Stimulated activated CD8-positive, alpha-beta memory T cell treated with anti-CD3 and anti-CD28 coated beads, Interleukin-4, amount 100 ng/mL, for 1 hour (primary cell): ENCODE measurements around the gene CTPS1.
A peak's percentile ranks its signal among the peaks of the same experiment; 100 is the strongest.

Experiments
- DNase-seq, 2 donors: peaks; one replicate each; pipeline ENCODE4 v3.0.0-alpha.2; 2020; ENCODE audit warnings: low read depth in 2 of 2, low spot score in 1 of 2

Gene CTPS1

DNA sequence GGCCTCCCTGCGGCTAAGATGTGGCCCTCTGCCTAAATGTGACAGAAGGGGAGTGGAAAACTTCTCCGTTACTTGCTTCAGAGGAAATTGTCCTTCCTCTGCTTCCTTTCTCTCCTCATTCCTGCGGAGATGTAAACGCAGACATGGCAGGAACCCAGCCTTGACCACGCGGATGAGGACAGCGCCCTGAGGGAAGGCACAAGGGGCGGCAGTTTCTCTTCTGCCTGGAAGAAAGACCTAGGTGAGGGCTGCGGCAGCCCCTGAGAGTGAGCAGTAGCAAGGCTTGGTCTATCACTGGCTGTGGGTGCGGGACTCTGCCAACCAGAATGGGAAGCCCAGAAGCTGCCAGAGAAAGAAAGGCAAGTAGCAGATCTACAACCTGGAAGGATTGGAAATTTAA lies 14.0 kb upstream of the CTPS1 start:
- no peak for DNase-seq

GRCh38 chr1:40966417-40966816 lies 13.1 kb upstream of the CTPS1 start:
- DNase-seq = no peak

- DNase-seq = no peak
Measured at GRCh38 chr1:40969445-40969844, 10.1 kb upstream of the CTPS1 start.

DNA sequence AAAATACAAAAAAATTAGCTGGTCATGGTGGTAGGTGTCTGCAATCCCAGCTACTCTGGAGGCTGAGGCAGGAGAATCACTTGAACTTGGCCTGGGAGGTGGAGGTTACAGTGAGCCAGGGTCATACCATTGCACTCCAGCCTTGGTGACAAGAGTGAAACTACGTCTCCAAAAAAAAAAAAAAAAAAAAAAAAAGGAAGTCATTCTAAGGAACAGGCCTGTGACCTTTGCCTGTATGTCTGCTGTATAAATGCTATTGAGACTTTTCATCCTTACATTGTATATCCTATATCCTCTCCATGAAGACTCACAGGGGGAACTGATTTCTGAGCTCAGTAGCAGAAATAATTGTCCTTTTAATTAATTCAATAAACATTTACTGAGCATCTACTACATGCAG lies 7.5 kb upstream of the CTPS1 start:
- DNase-seq = no peak

- no peak for DNase-seq
Measured at GRCh38 chr1:40973912-40974311, 5.6 kb upstream of the CTPS1 start.

GRCh38 chr1:40974945-40975344 lies 4.6 kb upstream of the CTPS1 start:
- no peak for DNase-seq

DNA sequence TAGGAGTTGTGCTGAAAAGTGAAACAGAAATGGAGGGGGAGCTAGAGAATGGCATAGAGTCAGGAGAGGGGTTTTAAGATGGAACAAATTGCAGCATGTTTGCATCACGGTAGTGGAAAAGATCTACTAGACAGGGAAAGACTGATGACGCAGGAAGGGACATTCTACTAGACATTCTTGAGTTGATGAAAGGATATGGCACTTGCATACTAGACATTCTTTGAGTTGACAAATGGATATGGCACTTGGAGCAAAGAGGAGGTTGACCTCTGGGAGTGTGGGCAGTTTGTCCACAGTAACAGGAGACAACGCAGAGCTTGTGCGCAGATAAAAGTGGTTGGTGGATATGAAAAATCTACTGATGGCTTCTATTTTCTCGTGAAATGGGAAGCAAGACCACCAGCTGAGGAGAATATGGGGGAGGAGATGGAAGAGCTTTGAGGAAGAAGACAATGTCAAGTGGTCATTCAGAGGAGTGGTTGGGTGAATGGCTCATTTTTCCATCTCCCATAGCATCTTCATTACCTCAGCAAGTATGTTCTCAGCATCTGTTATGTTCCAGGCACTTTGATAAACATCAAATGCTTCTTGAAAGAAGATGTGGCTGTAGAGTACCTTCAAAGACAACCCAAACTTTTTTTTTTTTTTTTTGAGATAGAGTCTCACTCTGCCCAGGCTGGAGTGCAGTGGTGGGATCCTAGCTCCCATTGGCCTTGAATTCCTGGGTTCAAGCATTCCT lies 2.4 kb upstream of the CTPS1 start:
- DNase-seq = no peak

DNA sequence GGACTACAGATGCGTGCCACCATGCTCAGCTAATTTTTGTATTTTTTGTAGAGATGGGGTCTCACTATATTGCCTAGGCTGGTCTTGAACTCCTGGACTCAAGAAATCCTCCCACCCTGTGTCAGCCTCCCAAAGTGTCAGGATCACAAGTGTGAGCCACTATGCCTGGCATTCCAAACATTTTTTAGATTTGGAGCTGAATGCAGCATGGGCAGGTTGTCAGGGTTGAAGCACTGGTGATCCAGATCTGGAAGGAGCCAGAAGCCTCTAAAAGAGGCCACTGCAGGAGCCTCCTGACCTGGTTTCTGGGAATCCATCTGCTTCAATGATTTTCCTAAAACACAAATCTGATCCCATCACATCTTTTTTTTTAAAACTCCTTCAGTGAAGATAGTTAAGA lies 1.8 kb upstream of the CTPS1 start:
- no peak for DNase-seq

DNA sequence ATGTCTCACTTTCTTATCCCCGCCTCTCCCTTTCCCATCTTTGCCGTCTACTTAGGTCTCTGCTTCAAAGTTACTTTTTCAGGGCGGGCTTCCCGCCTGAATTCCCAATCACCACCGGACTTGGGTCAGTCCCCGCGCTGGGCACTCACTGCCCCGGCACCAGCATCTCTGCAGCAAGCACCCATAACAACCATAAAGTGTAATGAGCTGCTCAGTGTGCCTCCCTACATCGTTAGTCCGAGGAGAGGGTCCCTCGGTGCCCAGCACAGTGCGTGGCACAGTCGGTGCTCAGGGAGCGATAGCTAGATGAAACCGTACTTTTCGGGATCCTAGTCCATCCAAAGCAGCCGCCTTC lies 633 bp upstream of the CTPS1 start:
- no peak for DNase-seq

GRCh38 chr1:40980068-40980452 lies 564 bp downstream of the CTPS1 start:
- DNase-seq = no peak

DNA sequence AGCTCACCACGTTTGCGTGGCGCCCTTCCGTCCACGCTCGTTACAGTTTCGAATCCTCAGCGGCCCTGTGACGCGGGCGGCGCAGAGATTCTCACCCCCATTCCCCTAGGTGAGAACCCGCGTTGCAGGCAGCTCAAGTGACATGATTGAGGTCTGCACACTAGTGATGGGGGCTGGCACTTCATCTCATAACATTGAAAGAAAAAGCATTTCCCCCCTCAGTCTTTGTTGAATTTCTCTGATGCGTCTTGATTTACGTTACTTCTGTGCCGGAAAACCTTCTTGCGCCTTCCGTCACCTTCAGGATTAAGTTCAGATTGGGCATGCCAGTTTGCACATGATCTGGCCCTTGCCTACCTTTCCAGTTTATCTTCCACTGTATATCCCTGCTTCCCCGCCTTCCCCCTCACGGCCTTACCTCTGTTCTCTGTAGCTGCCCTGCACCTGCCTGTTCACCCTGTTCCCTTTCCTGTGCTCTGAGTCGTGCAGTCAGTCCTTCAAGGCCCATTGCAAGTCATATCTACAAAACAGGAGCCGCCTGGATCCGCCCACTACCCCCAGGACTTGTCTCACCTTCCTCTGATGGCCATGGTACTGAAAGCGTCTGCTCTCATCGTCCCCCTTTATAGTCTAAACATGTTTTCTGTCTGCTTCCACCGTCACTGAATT lies 1.1 kb downstream of the CTPS1 start:
- DNase-seq = peak in 1 of 2 donors; percentile 18

DNA sequence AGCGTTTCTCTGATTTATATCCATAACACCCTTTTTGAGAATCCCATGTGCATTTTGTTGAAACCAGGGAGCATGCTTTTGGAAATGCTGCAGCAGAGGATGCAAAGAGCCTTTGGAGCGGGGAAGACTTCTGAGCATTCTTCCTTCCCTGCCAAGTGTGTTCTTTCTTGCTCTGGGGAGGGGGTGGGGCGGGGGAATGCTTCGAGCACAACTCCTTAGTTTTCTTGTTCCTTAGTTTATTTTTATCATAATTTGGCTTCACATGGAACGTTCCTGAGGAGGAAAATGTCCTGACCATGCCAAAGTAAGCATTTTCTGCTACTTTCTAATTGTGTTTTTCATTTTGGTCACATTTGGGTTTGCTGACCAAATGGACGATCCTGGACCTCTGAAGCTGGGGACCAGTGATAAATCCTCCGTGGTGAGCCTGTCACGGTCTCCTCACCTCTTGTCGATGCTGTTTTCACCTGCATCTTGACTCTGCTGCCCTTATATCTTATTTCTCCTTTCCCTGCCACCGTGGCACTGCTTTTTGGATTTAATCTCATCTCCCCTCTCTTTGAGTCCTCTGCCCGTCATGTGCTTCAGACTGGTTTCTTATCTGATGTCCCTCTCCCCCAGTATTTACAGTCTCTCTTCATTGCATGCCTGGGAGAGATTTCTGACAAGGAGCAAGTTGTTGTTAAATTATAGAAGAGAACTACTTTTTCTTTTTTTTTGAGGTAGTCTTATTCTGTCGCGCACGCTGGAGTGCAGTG lies 2.4 kb downstream of the CTPS1 start:
- DNase-seq = no peak

DNA sequence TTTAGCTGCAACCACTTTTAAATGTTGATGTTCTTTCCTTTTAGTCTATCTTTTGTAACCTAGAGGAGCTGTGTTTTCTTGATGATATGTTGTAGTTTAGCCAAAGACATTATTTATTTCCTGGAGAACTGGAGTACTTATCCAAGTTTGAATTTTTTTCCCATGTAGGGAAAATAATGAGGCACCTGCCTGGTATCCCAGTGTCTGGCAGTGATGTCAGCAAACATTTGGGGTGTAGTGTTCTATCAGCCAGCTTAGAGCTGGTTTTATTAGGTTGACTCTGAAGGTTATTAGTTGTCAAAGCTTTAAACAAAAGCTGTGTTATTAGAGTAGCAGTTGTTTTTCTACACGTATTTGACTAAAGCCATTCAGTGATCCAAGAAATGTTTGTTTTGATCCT lies 3.2 kb downstream of the CTPS1 start:
- no peak for DNase-seq

- DNase-seq = no peak
Measured at GRCh38 chr1:40983286-40983685, 3.8 kb downstream of the CTPS1 start.

DNA sequence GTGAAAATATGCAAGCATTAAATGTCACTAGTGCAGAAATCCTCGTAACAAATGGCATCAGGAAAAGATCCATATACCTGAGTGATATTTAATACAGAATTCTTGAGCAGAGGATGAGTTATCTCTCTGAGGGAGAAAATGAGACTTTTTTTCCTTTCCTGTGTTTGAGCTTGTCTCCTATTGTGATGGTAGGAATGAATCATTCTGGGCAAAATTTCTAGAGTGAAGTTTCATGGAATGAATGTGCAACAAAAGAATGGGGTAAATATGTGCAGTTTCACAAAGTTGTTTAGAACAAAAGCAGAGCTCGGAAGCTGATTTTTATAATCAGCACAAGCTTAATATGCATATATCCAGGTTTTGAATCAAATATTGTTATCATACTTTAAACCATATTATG lies 4.6 kb downstream of the CTPS1 start:
- no peak for DNase-seq

DNA sequence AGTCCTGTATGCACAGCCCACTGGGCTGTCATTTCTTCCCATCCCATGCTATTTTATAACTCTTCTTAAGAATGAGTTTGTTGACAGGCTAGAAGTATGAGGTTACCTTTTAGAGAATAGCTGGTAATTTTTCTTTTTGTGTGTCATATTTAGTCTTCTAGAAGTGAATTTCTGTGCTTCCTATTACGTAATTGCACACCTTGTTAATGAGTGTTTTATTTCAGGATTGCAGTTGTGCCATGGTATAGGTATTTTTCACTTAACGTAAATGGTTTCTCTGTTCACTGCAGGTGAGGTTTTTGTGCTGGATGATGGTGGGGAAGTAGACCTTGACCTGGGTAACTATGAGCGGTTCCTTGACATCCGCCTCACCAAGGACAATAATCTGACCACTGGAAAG lies 5.0 kb downstream of the CTPS1 start:
- no peak for DNase-seq

- DNase-seq = no peak
Measured at GRCh38 chr1:40985161-40985560, 5.7 kb downstream of the CTPS1 start.

GRCh38 chr1:40985875-40986274 lies 6.4 kb downstream of the CTPS1 start:
- DNase-seq = no peak

DNA sequence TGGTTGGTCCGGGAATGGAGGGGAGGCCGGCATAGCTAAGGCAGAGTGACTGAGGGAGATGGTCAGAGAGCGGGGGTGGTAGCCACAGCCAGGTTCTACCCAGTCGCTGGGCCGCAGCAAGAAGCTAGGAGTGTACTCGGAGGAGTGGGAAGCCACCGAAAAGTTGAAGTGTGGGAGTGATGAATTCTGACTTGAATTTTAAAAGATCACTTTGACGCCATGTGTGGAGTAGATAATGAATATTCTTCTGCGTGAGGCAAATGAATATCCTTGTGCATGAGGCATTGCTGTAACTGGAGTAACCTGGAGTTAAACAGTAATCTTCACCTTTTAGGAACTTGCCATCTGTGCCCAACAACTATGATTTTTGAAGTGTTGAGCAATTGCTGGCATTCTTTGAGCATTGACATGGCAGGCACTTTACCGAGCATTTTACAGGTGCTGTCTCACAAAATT lies 6.9 kb downstream of the CTPS1 start:
- no peak for DNase-seq

DNA sequence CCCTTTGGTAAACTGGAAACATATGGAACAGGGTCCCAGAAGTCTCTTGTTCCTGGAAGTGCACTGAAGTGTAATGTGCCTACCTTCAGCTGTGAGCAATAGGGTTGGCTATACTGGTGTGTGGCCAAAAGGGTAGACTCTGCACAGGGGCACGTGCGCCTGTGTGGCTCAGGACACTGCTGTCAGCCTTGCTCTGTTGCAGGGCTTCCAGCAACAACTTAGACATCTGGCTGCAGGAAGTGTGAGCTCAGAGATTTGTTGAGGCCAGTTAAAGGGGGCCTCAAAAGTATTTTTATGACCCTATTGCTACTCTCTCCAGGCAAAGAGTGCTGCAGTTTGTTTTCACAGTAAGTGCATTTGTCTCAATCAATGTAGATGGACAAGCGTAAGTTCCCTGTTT lies 7.5 kb downstream of the CTPS1 start:
- DNase-seq = no peak

- no peak for DNase-seq
Measured at GRCh38 chr1:40987439-40988276, 8.2 kb downstream of the CTPS1 start.
